Type B pancreatic cell (in vitro differentiated cells): ENCODE measurements around the gene FLOT1. TPM values are rescaled to one million over a fixed set of nuclear protein-coding genes. Genes with fewer than 3 reads are reported as not detected.
"Not testable (repeated sequence)": the region's sequence is repeated elsewhere in the genome, so short reads cannot be mapped to it uniquely, and the experiment has no call there.

Experiments
- DNase-seq: peaks from one replicate; pipeline ENCODE4 v3.0.0; 2021; ENCODE audit warnings: mixed read lengths; ENCODE audit not compliant: unreplicated experiment; ENCODE audit errors: extremely low spot score
- H3K27ac Mint-ChIP-seq: 2 replicates; pipeline ENCODE4 v1.8.0; 2021; ENCODE audit warnings: mild to moderate bottlenecking, mixed read lengths
- H3K27me3 Mint-ChIP-seq: 2 replicates; pipeline ENCODE4 v1.8.0; 2021; ENCODE audit warnings: mixed read lengths
- H3K36me3 Mint-ChIP-seq: 2 replicates; pipeline ENCODE4 v1.8.0; 2021; ENCODE audit warnings: mixed read lengths
- H3K4me1 Mint-ChIP-seq: one replicate; pipeline ENCODE4 v1.8.0; 2021; ENCODE audit warnings: mixed read lengths; ENCODE audit not compliant: unreplicated experiment
- H3K4me3 Mint-ChIP-seq: 2 replicates; pipeline ENCODE4 v1.8.0; 2021; ENCODE audit warnings: mild to moderate bottlenecking, mixed read lengths
- H3K9me3 Mint-ChIP-seq: 2 replicates; pipeline ENCODE4 v1.8.0; 2021; ENCODE audit warnings: mixed read lengths
- total RNA-seq: library from RNA; stranded (reverse); gene quantifications from 2 replicates; pipeline ENCODE4 v1.2.1, GENCODE V29; 2021; ENCODE audit warnings: low replicate concordance
- TF ChIP-seq, protein P1 (sequence below): fragments of 200-600 bp; sonication (generic); conservative IDR thresholded peaks from 2 replicates; pipeline ENCODE4 v1.5.0; 2021; ENCODE audit warnings: antibody characterized with exemption, mild to moderate bottlenecking

The FLOT1 gene
- total RNA-seq, 1 donor from 2014 or later: 94.8 TPM

DNA sequence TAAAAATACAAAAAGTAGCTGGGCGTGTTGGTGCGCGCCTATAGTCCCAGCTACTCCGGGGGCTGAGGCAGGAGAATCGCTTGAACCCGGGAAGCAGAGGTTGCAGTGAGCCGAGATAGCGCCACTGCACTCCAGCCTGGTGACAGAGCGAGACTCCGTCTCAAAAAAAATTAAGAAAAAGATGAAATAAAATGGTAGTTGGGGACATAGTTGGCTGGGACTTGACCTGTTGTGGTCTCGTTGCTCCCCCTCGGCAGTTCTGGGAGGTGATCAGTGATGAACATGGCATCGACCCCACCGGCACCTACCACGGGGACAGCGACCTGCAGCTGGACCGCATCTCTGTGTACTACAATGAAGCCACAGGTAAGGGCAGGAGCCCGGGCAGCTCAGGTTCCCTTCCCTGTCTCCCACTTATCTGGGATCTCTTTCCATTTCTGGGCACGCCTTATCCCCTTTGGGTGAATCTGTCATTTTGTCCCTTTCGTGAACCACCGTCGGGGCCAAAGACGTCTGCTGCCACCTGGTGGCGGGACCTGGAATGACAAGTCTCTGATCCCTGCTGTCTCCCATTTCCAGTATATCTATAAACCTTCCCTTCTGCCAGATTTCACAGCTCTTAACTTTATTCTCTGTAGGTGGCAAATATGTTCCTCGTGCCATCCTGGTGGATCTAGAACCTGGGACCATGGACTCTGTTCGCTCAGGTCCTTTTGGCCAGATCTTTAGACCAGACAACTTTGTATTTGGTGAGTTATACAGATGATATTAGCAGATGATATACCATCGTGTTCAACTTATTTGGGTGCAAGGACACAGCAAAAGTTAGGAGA, 20.0 kb downstream of the FLOT1 start:
- Mint-ChIP-seq H3K4me1 (peaks cover 21% of the 10 kb centered on the region), H3K27me3 (peaks cover 11% of the 10 kb centered on the region), H3K9me3 (peaks cover 3% of the 10 kb centered on the region), H3K36me3 (peaks cover 45% of the 10 kb centered on the region), H3K4me3 (peak overlapping the region; percentile 92), H3K27ac (peak overlapping the region; percentile 97)
- DNase-seq: peak; percentile 88
- TF ChIP-seq, protein P1, sequence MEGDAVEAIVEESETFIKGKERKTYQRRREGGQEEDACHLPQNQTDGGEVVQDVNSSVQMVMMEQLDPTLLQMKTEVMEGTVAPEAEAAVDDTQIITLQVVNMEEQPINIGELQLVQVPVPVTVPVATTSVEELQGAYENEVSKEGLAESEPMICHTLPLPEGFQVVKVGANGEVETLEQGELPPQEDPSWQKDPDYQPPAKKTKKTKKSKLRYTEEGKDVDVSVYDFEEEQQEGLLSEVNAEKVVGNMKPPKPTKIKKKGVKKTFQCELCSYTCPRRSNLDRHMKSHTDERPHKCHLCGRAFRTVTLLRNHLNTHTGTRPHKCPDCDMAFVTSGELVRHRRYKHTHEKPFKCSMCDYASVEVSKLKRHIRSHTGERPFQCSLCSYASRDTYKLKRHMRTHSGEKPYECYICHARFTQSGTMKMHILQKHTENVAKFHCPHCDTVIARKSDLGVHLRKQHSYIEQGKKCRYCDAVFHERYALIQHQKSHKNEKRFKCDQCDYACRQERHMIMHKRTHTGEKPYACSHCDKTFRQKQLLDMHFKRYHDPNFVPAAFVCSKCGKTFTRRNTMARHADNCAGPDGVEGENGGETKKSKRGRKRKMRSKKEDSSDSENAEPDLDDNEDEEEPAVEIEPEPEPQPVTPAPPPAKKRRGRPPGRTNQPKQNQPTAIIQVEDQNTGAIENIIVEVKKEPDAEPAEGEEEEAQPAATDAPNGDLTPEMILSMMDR: peak; percentile 99

DNA sequence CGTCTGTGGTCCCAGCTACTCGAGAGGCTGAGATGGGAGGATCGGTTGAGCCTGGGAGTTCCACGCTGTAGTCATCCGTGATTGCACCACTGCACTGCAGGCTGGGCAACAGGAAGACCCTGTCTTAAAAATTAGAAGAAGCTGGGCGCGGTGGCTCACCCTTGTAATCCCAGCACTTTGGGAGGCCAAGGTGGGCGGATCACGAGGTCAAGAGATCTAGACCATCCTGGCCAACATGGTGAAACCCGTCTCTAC, 20.5 kb downstream of the FLOT1 start:
- peak overlapping the region; percentile 97 for H3K27ac Mint-ChIP-seq
- H3K4me3 Mint-ChIP-seq: peak overlapping the region; percentile 92
- not testable (repeated sequence) for H3K9me3 Mint-ChIP-seq, DNase-seq
- H3K4me1 Mint-ChIP-seq: peaks cover 25% of the 10 kb centered on the region
- H3K36me3 Mint-ChIP-seq: peaks cover 44% of the 10 kb centered on the region
- H3K27me3 Mint-ChIP-seq: peaks cover 11% of the 10 kb centered on the region

DNA sequence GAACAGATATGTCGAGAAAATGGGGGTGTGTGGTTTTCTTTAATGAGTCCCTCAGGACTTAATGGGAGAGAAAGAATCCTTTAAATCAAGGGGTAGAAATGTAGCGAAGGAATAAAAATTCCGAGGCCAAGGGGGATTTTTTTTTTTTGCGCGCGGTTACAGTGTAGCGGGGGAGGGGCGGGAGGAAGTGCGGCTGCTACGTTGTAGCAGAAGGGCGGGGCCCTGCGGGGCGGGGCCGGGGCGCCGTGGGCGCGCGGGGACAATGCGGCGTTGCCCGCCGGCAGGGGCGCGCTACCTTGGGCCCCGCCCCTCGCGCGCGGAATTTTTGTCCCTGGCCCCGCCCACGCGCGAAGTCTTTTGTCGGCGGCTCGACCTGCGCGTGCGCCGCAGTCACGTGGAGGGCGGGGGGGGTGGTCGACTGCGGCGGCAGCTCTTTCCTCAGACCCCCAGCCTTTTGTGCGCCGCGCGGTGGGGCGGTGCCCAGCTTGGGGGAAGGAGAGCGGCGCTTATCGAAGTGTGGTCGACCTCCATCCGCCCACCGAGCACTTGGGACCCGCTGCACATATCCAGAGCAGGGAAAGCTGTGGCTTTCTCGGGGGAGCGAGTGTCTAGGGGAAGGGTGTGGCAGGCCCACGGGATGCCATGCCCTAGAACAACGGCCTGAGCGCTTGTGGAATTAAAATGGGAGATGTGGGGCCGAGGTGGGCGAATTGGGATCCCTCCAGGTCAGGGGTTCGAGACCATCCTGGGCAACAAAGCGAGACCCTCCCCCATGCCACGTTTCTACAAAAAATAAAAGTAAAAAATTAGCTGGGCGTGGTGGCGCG, 21.1 kb downstream of the FLOT1 start:
- peaks cover 28% of the 10 kb centered on the region for H3K4me1 Mint-ChIP-seq
- H3K9me3 Mint-ChIP-seq: peaks cover 4% of the 10 kb centered on the region
- TF ChIP-seq, protein P1: peak; percentile 67
- peaks cover 11% of the 10 kb centered on the region for H3K27me3 Mint-ChIP-seq
- peak overlapping the region; percentile 92 for H3K4me3 Mint-ChIP-seq
- DNase-seq: peak; percentile 97
- H3K36me3 Mint-ChIP-seq: peaks cover 45% of the 10 kb centered on the region
- H3K27ac Mint-ChIP-seq: peak overlapping the region; percentile 97

DNA sequence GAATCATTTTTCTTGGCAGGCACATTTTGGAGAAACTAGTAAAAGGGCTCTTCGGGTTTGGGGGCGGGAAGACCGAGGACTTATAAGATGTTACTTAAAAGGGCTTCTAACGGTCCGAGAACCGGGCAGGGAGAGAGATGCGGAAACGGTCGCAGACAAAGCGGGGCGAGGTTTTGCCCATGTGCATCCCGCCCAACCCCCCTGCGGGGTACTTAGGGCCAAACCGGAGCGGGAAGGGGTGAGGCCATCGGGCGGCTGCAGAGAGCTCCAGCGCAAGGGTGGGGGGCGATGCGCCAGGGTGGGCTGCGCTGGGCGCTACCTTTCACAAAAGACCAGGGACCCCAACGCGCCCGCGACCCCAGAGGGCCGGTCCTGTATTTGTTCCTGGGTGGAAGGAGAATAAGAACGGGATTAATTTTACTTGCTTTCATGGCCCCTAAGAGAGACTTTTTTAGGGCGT, 21.7 kb downstream of the FLOT1 start:
- peak; percentile 79 for DNase-seq
- Mint-ChIP-seq H3K9me3 (peaks cover 4% of the 10 kb centered on the region), H3K27ac (peak overlapping the region; percentile 97), H3K4me3 (peak overlapping the region; percentile 92), H3K27me3 (peaks cover 11% of the 10 kb centered on the region), H3K36me3 (peaks cover 46% of the 10 kb centered on the region), H3K4me1 (peaks cover 32% of the 10 kb centered on the region)
- TF ChIP-seq, protein P1: no peak

DNA sequence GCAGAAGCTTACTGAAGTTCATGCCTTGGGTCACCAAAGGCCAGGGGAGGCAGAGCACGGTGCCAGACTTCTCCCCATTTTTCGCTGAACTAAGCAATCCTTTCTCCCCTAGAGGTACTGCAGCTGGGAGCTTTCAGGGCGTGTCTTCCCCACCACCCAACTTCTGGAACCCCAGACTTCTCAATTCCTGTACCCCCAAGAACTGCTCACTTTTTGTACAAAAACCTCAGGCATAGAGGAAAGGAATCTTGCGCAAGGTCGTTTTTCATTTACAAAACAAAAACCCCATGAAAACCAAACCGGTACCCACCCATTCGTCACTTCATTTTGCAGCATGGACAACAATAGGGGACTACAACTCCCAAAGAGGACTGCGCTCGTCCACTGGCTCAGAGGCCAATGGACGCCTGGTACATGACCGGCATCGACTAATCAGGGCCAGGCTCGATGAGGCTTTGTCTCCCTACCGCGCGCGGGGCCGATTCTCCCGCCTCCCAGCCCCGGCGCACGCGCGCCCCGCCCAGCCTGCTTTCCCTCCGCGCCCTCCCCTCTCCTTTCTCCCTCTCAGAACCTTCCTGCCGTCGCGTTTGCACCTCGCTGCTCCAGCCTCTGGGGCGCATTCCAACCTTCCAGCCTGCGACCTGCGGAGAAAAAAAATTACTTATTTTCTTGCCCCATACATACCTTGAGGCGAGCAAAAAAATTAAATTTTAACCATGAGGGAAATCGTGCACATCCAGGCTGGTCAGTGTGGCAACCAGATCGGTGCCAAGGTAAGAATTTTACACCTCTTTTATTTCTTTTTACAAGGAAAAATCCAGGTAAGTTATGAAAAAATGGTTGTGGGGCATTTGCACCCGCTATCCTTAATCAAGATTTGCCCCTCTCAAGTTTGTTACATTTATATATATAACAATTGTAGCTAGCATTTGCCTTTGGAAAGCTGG, 22.4 kb downstream of the FLOT1 start, which contains the start of gene TUBB:
TUBB (plus strand) TSS at position 562 of the 947 bp plus-strand sequence; CDS start at position 717, 155 bp downstream.
- TF ChIP-seq, protein P1: peak; percentile 46
- H3K36me3 Mint-ChIP-seq: peaks cover 43% of the 10 kb centered on the region
- H3K27me3 Mint-ChIP-seq: peaks cover 11% of the 10 kb centered on the region
- H3K27ac Mint-ChIP-seq: peak within 1 kb of the TSS; percentile 97
- peak; percentile 97 for DNase-seq
- H3K4me3 Mint-ChIP-seq: peak within 1 kb of the TSS; percentile 92
- H3K4me1 Mint-ChIP-seq: peaks cover 35% of the 10 kb centered on the region
- peaks cover 4% of the 10 kb centered on the region for H3K9me3 Mint-ChIP-seq
